ENCODE data around the gene AGPAT4.
"Not testable (repeated sequence)": the region's sequence is repeated elsewhere in the genome, so short reads cannot be mapped to it uniquely, and the experiment has no call there.

The AGPAT4 gene

GRCh38 chr6:161225681-161226008, 48.2 kb downstream of the AGPAT4 start:
- DNase-seq = no peak

GRCh38 chr6:161224951-161225680, 48.7 kb downstream of the AGPAT4 start:
- not testable (repeated sequence) for DNase-seq

- DNase-seq = no peak
Measured at GRCh38 chr6:161223646-161224045, 50.2 kb downstream of the AGPAT4 start.

- DNase-seq = no peak
Measured at GRCh38 chr6:161222706-161223234, 51.1 kb downstream of the AGPAT4 start.

- DNase-seq = no peak
Measured at GRCh38 chr6:161220346-161220745, 53.5 kb downstream of the AGPAT4 start.

GRCh38 chr6:161219680-161220079, 54.2 kb downstream of the AGPAT4 start:
- DNase-seq = no peak

- DNase-seq = no peak
Measured at GRCh38 chr6:161218222-161218621, 55.6 kb downstream of the AGPAT4 start.

GRCh38 chr6:161217628-161218027, 56.2 kb downstream of the AGPAT4 start:
- no peak for DNase-seq

GRCh38 chr6:161216616-161217205, 57.1 kb downstream of the AGPAT4 start:
- DNase-seq = no peak

GRCh38 chr6:161215876-161216615, 57.8 kb downstream of the AGPAT4 start:
- DNase-seq = no peak

GRCh38 chr6:161215193-161215592, 58.7 kb downstream of the AGPAT4 start:
- no peak for DNase-seq

- DNase-seq = no peak
Measured at GRCh38 chr6:161214722-161215121, 59.1 kb downstream of the AGPAT4 start.

- no peak for DNase-seq
Measured at GRCh38 chr6:161212902-161213301, 61.0 kb downstream of the AGPAT4 start.

- no peak for DNase-seq
Measured at GRCh38 chr6:161211380-161212035, 62.4 kb downstream of the AGPAT4 start.

GRCh38 chr6:161210857-161211256, 63.0 kb downstream of the AGPAT4 start:
- DNase-seq = no peak

- DNase-seq = no peak
Measured at GRCh38 chr6:161207200-161207599, 66.7 kb downstream of the AGPAT4 start.

- no peak for DNase-seq
Measured at GRCh38 chr6:161204866-161205557, 68.8 kb downstream of the AGPAT4 start.

GRCh38 chr6:161200610-161201370, 73.1 kb downstream of the AGPAT4 start:
- DNase-seq = no peak

GRCh38 chr6:161199850-161200249, 74.0 kb downstream of the AGPAT4 start:
- no peak for DNase-seq

- no peak for DNase-seq
Measured at GRCh38 chr6:161198783-161199460, 74.9 kb downstream of the AGPAT4 start.

- no peak for DNase-seq
Measured at GRCh38 chr6:161198176-161198575, 75.7 kb downstream of the AGPAT4 start.
